HG02981 (cell line): ENCODE measurements around the gene TMEM254.
"Not testable (repeated sequence)": the region's sequence is repeated elsewhere in the genome, so short reads cannot be mapped to it uniquely, and the experiment has no call there.

Experiments
- ATAC-seq: cut with Tn5 transposase; IDR thresholded peaks from one replicate; pipeline ENCODE4 v1.9.1; 2021; ENCODE audit warnings: mild to moderate bottlenecking, moderate library complexity; ENCODE audit not compliant: unreplicated experiment

TMEM254 gene

DNA sequence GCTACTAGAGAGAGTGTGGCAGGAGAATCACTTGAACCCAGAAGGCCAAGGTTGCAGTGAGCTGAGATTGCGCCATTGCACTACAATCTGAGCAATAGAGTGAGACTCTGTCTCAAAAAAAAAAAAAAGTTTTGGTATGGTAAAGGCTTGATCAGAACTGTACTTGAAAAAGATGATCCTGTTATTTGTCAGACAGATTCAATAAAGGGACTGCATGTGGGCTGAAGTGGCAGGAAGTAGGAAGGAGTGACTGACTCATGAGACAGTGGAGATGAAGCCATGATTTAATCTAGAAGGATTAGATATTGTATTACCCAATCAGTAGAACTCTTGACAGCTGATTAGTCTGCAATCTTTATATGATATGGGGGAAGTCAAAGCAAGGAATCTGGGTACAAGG, 2.7 kb upstream of the TMEM254 start:
- ATAC-seq, result no peak

DNA sequence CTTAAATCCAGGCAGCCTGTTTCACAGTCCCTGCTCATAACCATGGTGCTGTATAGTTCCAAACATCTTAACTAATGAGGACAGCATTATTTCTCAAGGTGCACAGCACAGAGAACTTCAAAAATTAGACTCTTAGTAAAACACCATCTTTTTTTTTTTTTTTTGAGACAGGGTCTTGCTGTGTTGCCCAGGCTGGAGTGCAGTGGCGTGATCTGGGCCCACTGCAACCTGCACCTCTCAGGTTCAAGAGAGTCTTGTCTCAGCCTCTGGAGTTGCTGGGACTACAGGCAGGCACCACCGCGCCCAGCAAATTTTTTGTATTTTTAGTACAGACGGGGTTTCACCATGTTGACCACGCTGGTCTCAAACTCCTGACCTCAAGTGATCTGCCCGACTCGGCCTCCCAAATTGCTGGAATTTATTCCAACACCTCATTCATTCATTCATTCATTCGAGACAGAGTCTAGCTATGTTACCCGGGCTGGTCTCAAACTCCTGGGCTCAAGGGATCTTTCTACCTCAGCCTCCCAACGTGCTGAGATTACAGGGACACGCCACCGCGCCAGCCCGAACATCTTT, 507 bp upstream of the TMEM254 start:
- no peak for ATAC-seq

DNA sequence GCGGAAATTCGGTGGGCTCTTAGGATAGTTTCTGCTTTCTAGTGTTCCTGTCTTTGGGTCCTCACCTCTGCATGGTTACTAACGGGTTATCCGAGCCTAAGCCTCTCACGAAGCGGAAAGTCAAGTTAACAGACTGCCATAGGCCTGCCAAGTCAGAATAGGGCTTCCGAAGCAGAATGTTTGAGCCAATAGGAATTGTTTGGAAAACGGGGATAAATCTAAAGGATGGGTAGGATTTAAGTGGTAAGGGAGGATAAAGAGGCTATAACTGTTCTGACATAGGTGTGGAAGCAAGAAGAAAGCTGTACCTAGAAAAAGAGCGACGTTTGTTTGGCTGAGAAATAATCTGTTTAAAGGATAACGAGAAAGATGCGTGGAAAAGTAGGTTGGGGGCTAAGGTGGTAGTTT, 851 bp downstream of the TMEM254 start:
- no peak for ATAC-seq

DNA sequence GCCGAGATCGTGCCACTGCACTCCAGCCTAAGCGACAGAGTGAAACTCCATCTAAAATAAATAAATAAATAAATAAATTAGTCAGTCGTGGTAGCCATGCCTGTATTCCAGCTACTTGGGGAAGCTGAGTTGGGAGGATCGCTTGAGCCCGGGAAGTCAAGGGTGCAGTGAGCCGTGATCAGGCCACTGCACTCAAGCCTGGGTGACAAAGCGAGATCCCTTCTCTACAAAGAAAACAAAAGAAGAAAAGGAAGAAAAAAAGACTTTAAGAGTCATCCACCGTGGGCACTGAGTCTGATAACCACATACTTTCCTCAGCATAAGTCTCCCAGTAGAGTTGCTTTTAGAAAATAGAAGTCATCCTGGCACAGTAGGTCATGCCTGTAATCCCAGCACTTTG, 2.6 kb downstream of the TMEM254 start:
- no peak for ATAC-seq

DNA sequence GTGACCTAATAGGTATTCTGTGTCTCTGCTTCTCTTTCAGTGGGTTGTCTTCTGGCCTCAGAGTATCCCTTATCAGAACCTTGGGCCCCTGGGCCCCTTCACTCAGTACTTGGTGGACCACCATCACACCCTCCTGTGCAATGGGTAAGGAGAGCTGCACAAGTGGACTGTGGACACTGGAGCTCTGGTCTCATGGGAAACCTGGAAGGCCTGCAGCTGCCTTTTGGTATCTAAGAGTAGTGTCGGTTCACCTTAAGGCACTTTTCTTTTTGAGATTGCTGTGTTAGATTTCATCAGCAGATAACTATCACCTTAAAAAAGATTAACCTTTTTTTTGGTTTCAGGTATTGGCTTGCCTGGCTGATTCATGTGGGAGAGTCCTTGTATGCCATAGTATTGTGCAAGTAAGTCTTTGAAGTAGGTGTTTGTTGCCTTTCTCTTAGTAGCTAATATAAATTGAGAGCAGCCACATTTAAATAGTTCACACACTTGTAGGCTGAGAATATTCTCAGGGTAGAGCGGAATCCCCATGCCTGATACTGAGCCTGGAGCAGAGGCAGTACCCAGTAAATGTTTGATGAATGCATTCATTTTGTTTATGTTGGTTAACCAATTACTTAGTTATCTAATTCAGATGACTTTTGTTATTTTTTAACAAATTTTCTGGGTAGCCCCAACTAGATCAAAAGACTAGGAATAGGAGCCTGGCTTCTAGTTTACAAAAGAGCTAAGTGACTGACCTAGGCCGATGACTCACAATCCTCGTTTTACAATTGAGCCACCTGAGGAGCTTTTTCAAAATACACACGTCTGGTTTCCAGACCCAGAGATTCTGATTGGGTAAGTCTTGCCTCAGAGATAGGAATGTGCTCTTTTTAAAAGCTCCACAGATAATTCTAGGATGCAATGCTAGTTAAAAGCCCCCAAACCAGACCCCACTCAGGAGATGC, 3.6 kb downstream of the TMEM254 start:
- ATAC-seq, result no peak

DNA sequence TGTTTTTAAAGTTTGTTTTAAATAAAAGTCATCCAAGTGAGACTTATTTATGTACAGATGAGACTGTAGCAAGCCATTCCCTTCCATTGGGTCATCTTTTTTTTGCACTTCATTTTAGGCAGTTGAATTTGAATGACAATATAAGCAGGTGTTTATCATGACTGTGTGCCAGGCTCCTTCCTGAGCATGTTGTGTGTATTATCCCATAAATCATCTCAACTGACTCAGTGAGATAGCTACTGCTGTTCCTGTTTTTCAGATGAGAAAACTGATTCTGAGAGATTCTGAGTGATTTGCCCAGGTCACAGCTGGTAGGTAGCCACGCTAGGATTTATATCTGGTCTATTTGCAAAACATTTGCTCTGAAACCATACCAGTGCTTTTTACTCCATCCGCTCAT, 11.7 kb downstream of the TMEM254 start:
- ATAC-seq, result no peak

DNA sequence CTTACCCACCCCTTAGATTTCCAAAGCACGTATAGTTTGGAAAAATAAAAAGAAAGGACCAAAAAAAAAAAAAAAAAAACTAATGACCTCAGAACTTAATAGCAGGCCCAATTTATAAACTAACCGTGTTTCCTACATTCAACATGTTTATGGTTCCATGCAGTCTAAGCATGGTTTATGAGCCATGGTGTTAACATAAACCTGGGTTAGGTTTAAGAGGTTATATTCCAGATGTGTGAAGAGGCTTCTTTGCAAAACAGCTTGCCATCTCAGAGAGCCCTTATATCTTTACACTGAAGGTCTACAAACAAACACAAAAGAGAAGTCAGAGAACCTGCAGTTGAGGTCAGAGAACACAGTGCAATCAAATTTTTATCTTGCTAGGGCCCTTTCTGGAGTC, 15.8 kb downstream of the TMEM254 start:
- no peak for ATAC-seq

DNA sequence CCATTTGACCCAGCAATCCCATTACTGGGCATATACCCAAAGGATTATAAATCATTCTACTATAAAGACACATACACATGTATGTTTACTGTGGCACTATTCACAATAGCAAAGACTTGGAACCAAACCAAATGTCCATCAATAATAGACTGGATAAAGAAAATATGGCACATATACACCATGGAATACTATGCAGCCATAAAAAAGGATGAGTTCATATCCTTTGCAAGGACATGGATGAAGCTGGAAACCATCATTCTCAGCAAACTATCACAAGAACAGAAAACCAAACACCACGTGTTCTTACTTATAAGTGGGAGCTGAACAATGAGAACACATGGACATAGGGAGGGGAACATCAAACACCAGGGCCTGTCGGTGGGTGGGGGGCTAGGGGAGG, 19.8 kb downstream of the TMEM254 start:
- not testable (repeated sequence) for ATAC-seq

DNA sequence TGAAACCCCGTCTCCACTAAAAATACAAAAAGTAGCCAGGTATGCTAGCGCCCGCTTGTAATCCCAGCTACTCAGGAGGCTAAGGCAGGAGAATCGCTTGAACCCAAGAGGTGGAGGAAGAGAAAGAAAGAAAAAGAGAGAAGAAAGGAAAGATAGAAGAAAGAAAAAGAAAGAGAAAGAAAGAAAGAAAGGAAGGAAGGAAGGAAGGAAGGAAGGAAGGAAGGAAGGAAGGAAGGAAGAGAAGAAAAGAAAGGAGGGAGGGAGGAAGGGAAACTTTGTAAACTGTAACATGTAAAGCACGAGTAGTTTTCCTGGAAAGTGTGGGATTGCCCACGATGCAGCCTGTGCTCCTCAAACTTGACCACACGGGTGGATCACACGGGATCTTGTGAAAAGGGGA, 20.8 kb downstream of the TMEM254 start:
- not testable (repeated sequence) for ATAC-seq

DNA sequence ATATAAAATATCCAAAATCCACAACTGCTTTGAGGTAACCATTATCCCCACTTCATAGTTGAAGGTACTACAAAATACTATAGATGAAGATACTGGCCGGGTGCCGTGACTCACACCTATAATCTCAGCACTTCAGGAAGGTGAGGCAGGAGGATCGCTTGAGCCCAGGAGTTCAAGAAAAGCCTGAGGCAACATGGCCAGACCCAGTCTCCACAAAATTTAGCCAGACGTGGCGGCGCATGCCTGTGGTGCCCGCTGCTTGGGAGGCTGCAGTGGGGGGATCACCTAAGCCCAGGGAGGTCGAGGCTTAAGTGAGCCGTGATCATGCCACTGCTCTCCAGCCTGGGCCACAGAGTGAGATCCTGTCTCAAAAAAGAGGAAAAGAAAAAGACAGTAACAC, 21.7 kb downstream of the TMEM254 start:
- no peak for ATAC-seq

DNA sequence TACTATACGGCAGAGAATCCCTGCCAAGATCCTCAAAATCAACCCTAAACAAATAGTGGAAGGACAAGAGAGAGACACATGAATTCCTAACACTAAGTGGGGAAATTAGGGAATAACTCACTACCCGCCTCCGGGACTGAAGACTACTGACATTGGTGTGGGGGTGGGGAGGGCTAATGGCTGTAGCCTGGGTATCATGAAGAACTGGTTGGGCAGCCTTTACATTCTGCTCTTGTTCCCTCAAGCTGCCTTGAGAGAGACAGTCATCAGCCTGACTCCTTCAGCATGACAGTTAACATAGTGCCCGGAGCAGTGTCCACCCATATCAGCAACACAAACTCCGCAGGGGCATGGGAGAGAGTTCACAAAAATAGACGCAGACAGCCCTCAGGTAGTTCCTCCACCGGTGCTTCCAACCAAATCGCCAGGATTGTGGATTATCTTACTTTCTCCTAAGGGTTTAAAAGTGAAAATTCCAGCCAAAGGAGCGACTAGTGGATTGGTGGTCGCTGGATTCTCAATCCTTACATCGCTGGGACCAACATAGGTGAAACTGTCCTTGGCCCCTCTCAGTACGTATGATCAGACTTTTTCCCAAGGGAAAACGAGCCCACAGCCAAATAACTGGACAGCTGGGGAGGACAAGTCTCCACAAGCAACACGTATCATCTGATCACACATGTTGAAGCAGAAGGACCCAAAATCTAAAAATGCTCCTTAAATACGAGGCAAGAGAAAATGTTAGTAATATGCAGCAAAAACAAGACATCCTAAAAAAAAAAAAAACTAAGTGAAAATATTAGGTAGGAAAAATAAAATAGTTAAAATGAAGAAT, 22.6 kb downstream of the TMEM254 start:
- no peak for ATAC-seq

DNA sequence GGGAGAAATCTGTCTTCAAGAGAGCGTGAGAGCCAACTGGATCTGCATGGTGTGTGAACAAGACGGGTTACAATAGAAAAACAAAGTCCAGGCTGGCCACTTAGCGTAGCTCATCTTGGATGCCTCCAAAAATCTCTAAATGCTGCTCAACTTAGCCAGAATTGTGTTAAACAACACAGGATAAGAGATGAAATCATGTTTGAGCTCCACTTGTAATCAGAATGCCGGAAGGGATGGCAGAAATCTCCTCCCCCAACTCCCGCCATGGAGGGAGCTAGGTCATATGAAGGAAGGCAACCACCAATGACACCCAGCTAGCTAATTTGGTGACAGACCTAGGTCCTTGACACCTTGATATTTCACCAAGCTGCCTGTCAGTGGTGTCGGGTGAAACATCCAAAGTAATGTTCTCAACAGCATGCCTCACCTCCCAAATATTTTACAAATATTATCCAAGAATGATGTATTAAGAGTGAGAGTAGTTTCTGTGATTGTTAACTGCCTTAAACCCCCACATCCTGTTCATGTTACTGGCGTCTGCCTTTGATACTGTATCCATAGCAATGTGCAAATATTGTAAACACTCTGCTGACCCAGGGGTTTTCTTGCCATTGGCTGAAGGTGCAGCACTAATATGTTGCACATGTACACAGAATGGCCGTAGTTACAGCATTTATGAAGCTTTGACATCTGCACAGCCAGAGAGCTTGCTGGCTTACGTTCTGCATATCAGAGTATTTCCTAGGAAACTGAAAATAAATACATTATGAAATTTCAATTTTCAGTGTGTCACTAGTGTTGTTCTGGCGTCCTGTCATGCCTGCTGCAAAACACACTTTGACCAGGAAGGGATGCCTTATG, 25.8 kb downstream of the TMEM254 start:
- peak; percentile 81 for ATAC-seq

DNA sequence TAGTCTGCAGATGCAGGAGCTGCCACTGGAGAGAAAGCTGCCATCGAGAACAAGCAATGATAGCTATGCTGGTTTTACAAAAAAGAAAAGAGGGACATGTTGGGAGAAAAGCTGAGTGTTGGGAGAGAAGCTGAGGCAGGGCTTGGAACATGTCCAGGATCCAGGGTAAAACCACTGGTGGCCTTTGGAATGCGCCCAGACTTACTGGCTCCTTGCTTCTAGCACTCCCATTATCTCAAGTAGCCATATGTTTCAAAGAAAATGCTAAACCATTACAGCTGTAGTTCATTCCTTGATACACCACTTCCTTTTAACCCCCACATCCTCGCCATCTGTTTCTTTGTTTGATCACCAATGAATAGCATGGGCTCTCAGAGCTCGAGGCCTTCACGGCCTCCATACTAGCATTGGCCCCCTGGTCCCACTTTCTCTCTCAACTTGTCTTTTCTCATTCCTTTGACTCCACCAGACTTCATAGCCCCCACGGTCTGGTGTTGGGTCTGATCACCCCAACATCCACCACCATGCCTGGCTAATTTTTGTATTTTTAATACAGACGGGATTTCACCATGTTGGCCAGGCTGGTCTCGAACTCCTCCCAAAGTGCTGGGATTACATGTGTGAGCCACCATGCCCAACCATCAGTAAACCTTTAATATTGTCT, 30.2 kb downstream of the TMEM254 start:
- ATAC-seq, result no peak

DNA sequence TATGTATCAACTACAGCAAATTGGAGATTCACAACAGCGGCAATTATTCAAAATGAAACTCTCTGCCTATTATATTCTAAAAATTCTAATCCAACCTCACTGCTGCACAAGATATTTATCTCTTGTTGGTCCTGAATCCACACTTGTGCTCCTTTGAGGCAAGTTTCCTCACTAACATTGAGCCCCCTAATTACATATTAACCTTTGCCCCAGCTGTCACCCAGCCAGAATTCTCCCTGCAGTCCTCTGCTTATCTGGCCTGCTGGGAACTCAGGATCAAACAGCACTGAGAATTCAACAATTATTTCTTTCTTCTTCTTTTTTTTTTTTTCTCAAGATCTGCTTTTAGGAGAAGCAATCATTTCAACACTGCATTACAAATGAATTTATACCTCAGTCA, 32.5 kb downstream of the TMEM254 start:
- no peak for ATAC-seq

DNA sequence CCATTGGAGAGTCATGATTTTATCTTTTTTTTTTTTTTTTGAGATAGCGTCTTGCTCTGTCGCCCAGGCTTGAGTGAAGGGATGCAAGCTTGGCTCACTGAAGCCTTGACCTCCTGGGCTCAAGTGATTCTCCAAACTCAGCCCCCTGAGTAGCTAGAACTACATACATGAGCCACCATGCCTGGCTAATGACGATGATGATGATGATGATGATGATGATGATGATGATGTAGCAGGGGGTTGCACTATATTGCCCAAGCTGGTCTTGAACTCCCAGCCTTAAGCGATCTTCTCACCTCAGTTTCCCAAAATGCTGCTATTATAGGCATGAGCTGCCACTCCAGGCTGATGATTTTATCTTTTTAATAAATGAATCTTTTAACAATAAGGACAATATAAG, 40.2 kb downstream of the TMEM254 start:
- no peak for ATAC-seq

DNA sequence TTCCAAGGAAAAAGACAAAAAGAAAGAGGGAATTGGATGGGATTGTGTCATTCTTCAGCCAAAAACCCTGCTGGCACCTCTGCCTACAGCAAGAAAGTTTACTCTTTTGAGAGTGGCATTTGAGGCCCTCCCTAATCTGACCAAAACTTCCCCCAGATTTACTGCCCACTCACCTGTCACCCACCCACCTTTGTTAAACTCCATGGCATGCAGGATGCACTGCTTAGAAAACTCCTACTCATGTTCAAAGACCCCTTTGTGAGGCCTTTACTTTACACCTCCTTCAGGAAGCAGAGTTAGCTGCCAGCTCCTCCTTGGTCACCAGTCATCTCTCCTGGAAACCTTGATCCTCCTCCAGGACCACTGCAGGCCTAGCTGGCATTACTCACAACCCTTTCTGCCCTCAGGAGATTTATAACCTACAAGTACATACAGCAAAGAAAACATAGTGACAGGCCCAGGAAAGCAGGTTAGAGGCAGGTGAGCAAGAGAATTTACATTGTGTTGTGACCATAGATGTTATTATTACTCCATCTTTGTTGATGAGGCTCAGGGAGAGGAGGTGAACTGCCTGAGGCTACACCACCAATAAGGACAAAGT, 43.7 kb downstream of the TMEM254 start:
- no peak for ATAC-seq

DNA sequence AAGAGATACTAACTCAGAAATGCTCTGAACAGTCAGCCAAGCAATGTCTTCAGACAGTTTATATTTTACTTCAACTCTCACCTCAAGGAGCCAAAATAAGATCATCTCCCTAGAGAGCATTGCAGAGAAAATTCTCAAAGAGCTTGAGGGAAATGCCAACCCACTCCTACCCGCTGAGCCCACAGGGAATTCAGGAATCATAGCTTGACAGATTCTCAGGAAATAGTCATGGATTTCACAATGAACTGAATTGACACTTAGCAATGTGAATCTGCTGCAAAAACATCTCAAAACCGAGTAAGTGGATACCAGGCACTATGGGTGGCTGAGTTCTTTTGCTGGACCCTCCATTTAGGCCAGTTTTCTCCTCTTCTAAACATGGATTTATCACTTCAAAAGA, 44.3 kb downstream of the TMEM254 start:
- ATAC-seq, result no peak

DNA sequence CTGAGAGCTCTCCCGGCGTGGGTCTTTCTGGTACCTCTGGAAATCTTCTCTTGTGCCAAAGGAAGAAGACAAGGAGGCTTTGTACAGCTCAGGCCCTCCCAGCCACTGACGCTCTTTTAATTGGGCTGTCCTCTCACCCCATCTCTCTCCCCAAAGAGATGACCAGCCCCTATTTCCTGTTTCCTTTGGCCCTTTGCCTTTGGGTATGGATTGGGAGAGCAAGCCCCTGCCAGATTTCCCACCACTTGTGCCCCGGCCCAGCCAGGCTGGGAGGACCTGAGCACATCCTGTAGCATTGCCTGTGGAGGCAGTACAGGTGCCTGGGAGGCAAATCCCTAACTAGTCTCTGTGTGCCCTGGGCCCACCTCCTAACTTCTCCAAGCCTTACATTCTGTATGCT, 48.4 kb downstream of the TMEM254 start:
- ATAC-seq, result no peak

DNA sequence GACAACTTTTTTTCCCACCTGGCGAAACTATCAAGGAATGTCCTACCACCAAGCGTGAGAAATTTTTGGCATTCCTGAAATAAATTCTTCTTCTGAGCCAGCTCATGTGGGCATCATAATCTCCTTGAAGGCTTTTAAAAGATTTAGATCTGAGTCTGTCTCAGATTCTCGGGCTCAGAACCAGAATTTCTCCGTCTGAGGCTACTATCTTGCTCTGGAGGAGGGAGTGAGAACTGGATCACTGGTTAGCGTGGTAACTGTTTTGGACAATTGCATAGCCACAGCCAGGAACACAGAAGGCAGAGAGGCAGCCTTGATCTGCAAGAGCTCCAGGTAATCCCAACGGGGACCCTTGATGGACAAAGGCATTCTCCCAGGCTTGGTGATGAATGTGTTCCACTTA, 53.0 kb downstream of the TMEM254 start:
- no peak for ATAC-seq
